Stomach (tissue), 9 donors: Measurements from ENCODE around the gene CYP2R1. TPM values are rescaled to one million over a fixed set of nuclear protein-coding genes. Genes with fewer than 3 reads are reported as not detected.

Experiments used
- DNase-seq, 2 donors: peaks; one replicate each; pipeline versions ENCODE4 v3.0.0 to v3.0.0-alpha.2; 2013 to 2019
- H3K27ac ChIP-seq, 5 donors: fragments of 200-600 bp in 4 of 5; sonication (generic) in 4 of 5; one replicate each; pipeline ENCODE4 v1.5.1; 2013 to 2019; ENCODE audit warnings: mild to moderate bottlenecking in 1 of 5, moderate library complexity in 1 of 5
- H3K27me3 ChIP-seq, 3 donors: fragments of 200-600 bp; sonication (generic); one replicate each; pipeline ENCODE4 v1.5.1; 2017 to 2019; ENCODE audit warnings: mixed run types in 1 of 3
- H3K36me3 ChIP-seq, 4 donors: fragments of 200-600 bp; sonication (generic); 1 replicate in 3 of 4; 2 replicates in 1 of 4; pipeline ENCODE4 v1.5.1; 2016 to 2019
- H3K4me1 ChIP-seq, 4 donors: fragments of 200-600 bp; sonication (generic); one replicate each; pipeline ENCODE4 v1.5.1; 2016 to 2019
- H3K4me3 ChIP-seq, 4 donors: fragments of 200-600 bp; sonication (generic) in 3 of 4; one replicate each; pipeline ENCODE4 v1.5.1; 2016 to 2019; ENCODE audit warnings: mild to moderate bottlenecking in 1 of 4
- H3K9me3 ChIP-seq, 4 donors: fragments of 200-600 bp; sonication (generic); one replicate each; pipeline ENCODE4 v1.5.1; 2016 to 2019
- CTCF ChIP-seq, 7 experiments: fragments of 450-650 bp in 4 of 7; fragments of 200-600 bp in 3 of 7; sonication (generic) in 3 of 7; IDR thresholded peaks; one replicate each; pipeline ENCODE4 v1.5.1; 2016 to 2019; ENCODE audit warnings: antibody characterized with exemption in 7 of 7, control low read depth in 2 of 7, mild to moderate bottlenecking in 1 of 7
- EP300 ChIP-seq: sonication (generic); formaldehyde crosslinking; IDR thresholded peaks from one replicate; pipeline ENCODE4 v1.6.1; 2017; ENCODE audit warnings: antibody characterized with exemption
- POLR2A ChIP-seq, 4 donors: fragments of 450-650 bp; IDR thresholded peaks; one replicate each; pipeline ENCODE4 v1.6.1; 2016; ENCODE audit warnings: antibody characterized with exemption in 4 of 4, control low read depth in 2 of 4, mild to moderate bottlenecking in 1 of 4, moderate library complexity in 1 of 4
- POLR2AphosphoS5 ChIP-seq, 3 donors: sonication (generic); formaldehyde crosslinking; IDR thresholded peaks; one replicate each; pipeline ENCODE4 v1.6.1; 2016; ENCODE audit warnings: antibody characterized with exemption in 3 of 3
- WGBS, 5 donors: extraction: QIAGEN DNeasy Blood & Tissue Kit in 3 of 5; methylation state at CpG; one replicate each; pipeline versions ENCODE4 v1.1.5 to v1.1.7; 2013 to 2018; 5-methylcytosine and 5-hydroxymethylcytosine counted together
- intact Hi-C: fragments of 100-400 bp; cut with DNase I; formaldehyde crosslinking; loops from one replicate; pipeline ENCODE4 v1.15.1; 2023; ENCODE audit warnings: low total_unique reads
- polyA plus RNA-seq, 3 donors: library from polyadenylated mRNA; stranded (reverse); fragments of 200-250 nt; gene quantifications; one replicate each; pipeline ENCODE4 v1.2.3, GENCODE V29; 2013
- total RNA-seq, 5 donors: library from RNA; depleted of rRNA; stranded (reverse); fragments of >200 nt; gene quantifications; one replicate each; pipeline versions ENCODE4 v1.1.0 to v1.2.3, GENCODE V29; 2014 to 2016
- donor health status: healthy with polysubstance abuse.
- donor health status: Bipolar disorder and iron deficiency.
- donor health status: healthy.

The CYP2R1 gene
- total and polyA plus RNA-seq, 8 donors: 23.2 to 129 (median 35.7) TPM

GRCh38 chr11:14898355-14898754 lies 6.3 kb upstream of the CYP2R1 start:
- peaks cover 0 to 3% (median 0%) of the 10 kb centered on the region in 4 donors for H3K4me1 ChIP-seq
- TF ChIP-seq POLR2AphosphoS5 (IDR thresholded peaks at IDR 0.05): no peak
- TF ChIP-seq EP300: no peak
- no peak for TF ChIP-seq CTCF (IDR thresholded peaks at IDR 0.05)
- TF ChIP-seq POLR2A (IDR thresholded peaks at IDR 0.05): no peak
- intact Hi-C loops: no loop called here
- DNase-seq: no peak
- no peak overlapping the region for H3K4me3 ChIP-seq
- WGBS, 5 donors: 76 to 95% (median 93%) methylated on average over 3 of the region's 3 CpGs
- no peak overlapping the region for H3K27ac ChIP-seq
- no peaks in the 10 kb centered on the region for H3K9me3 ChIP-seq
- H3K27me3 ChIP-seq: no peaks in the 10 kb centered on the region
- no peaks in the 10 kb centered on the region for H3K36me3 ChIP-seq

GRCh38 chr11:14894657-14895598 lies 2.9 kb upstream of the CYP2R1 start:
- WGBS, 5 donors: 63 to 77% (median 71%) methylated on average over 5 of the region's 5 CpGs
- no peaks in the 10 kb centered on the region for H3K27me3 ChIP-seq
- TF ChIP-seq POLR2AphosphoS5 (IDR thresholded peaks at IDR 0.05): no peak
- TF ChIP-seq EP300: no peak
- TF ChIP-seq CTCF (IDR thresholded peaks at IDR 0.05): no peak
- TF ChIP-seq POLR2A (IDR thresholded peaks at IDR 0.05): no peak
- no peaks in the 10 kb centered on the region for H3K36me3 ChIP-seq
- H3K4me1 ChIP-seq: peaks cover 8 to 21% (median 13%) of the 10 kb centered on the region in 4 donors
- intact Hi-C loops: no loop called here
- no peak overlapping the region for H3K27ac ChIP-seq
- no peak overlapping the region for H3K4me3 ChIP-seq
- peak in 1 of 2 donors; percentile 28 for DNase-seq
- no peaks in the 10 kb centered on the region for H3K9me3 ChIP-seq

- Histone ChIP-seq H3K4me1 (peaks cover 12 to 35% (median 24%) of the 10 kb centered on the region in 4 donors), H3K27ac (peak overlapping the region; percentile 34 to 96 (median 93)), H3K9me3 (no peaks in the 10 kb centered on the region), H3K4me3 (peak overlapping the region; percentile 65 to 79 (median 74)), H3K36me3 (no peaks in the 10 kb centered on the region), H3K27me3 (no peaks in the 10 kb centered on the region)
- intact Hi-C loops: no loop called here
- no peak for DNase-seq
- 63 to 70% (median 68%) methylated on average over 2 of the region's 2 CpGs for WGBS, 5 donors
- no peak for TF ChIP-seq EP300
These were observed 546 bp upstream of the CYP2R1 start for GRCh38 chr11:14892577-14892976.

- TF ChIP-seq POLR2AphosphoS5 (IDR thresholded peaks at IDR 0.05) (peak; percentile 92 to 97 (median 97)), CTCF (IDR thresholded peaks at IDR 0.05) (no peak), POLR2A (IDR thresholded peaks at IDR 0.05) (peak in 2 of 4 donors; percentile 48 to 69), EP300 (no peak)
- intact Hi-C loops: no loop called here
- peak overlapping the region; percentile 65 to 79 (median 74) for H3K4me3 ChIP-seq
- no peaks in the 10 kb centered on the region for H3K27me3 ChIP-seq
- 0 to 1% (median 0%) methylated on average over 34 to 67 of the region's 67 CpGs for WGBS, 5 donors
- peaks cover 14 to 47% (median 33%) of the 10 kb centered on the region in 4 donors for H3K4me1 ChIP-seq
- DNase-seq: peak; percentile 92 to 97
- H3K27ac ChIP-seq: peak overlapping the region; percentile 90 to 96 (median 93)
- no peaks in the 10 kb centered on the region for H3K36me3 ChIP-seq
- no peaks in the 10 kb centered on the region for H3K9me3 ChIP-seq
These were observed 642 bp downstream of the CYP2R1 start for GRCh38 chr11:14891143-14892035.
